Neural cell (in vitro differentiated cells): Measurements from ENCODE around the gene NALCN. TPM values are rescaled to one million over a fixed set of nuclear protein-coding genes. Genes with fewer than 3 reads are reported as not detected.
A peak's percentile ranks its signal among the peaks of the same experiment; 100 is the strongest.

Experiments
- H2AFZ ChIP-seq: fragments of 200-600, 300-800 bp; sonication (generic), shearing (Covaris generic); 2 replicates; pipeline ENCODE4 v1.6.0; 2014; ENCODE audit warnings: low read depth, mild to moderate bottlenecking, antibody characterized with exemption, low read length, moderate library complexity
- H3F3A ChIP-seq: fragments of 200-600 bp; shearing (Covaris generic); 2 replicates; pipeline ENCODE4 v1.6.1; 2016; ENCODE audit warnings: mild to moderate bottlenecking, moderate library complexity, mixed read lengths, antibody characterized with exemption, low read length; ENCODE audit not compliant: insufficient read depth, poor library complexity, severe bottlenecking
- H3K27ac ChIP-seq: fragments of 200-600, 300-800 bp; sonication (generic), shearing (Covaris generic); 2 replicates; pipeline ENCODE4 v1.5.1; 2014; ENCODE audit warnings: mild to moderate bottlenecking, low read length, moderate library complexity
- H3K27me3 ChIP-seq: fragments of 300-800, 200-600 bp; sonication (generic), shearing (Covaris generic); 2 replicates; pipeline ENCODE4 v1.6.0; 2014; ENCODE audit warnings: mild to moderate bottlenecking, low read depth, low read length, moderate library complexity; ENCODE audit not compliant: insufficient read depth
- H3K36me3 ChIP-seq: fragments of 300-800, 200-600 bp; sonication (generic), shearing (Covaris generic); 2 replicates; pipeline ENCODE4 v1.5.1; 2014; ENCODE audit warnings: mild to moderate bottlenecking, antibody characterized with exemption, low read length, moderate library complexity; ENCODE audit not compliant: insufficient read depth
- H3K4me2 ChIP-seq: fragments of 300-800, 200-600 bp; sonication (generic), shearing (Covaris generic); 2 replicates; pipeline ENCODE4 v1.6.0; 2014; ENCODE audit warnings: mild to moderate bottlenecking, low read length
- H3K4me3 ChIP-seq: fragments of 300-800, 200-600 bp; sonication (generic), shearing (Covaris generic); 2 replicates; pipeline ENCODE4 v1.5.1; 2014; ENCODE audit warnings: mild to moderate bottlenecking, low read length, moderate library complexity
- H3K79me2 ChIP-seq: fragments of 200-600 bp; shearing (Covaris generic); replicated peaks from 2 replicates; pipeline ENCODE4 v1.6.0; 2014; ENCODE audit warnings: mild to moderate bottlenecking, low read length, moderate library complexity; ENCODE audit not compliant: insufficient read depth
- H3K9ac ChIP-seq: fragments of 300-800, 200-600 bp; sonication (generic), shearing (Covaris generic); 2 replicates; pipeline ENCODE4 v1.6.1; 2016; ENCODE audit warnings: mild to moderate bottlenecking, low read length, mixed read lengths
- H3K9me2 ChIP-seq: fragments of 200-600 bp; shearing (Covaris generic); 2 replicates; pipeline ENCODE4 v1.6.1; 2016; ENCODE audit warnings: mild to moderate bottlenecking, low read length, mixed read lengths; ENCODE audit not compliant: insufficient read depth
- H3K9me3 ChIP-seq: fragments of 200-600, 300-800 bp; sonication (generic), shearing (Covaris generic); 2 replicates; pipeline ENCODE4 v1.6.1; 2016; ENCODE audit warnings: mild to moderate bottlenecking, mixed run types, low read length, moderate library complexity, mixed read lengths
- H4K20me1 ChIP-seq: fragments of 200-600 bp; shearing (Covaris generic); 2 replicates; pipeline ENCODE4 v1.6.1; 2016; ENCODE audit warnings: mild to moderate bottlenecking, mixed run types; ENCODE audit not compliant: insufficient read depth
- EP300 ChIP-seq: fragments of 450-650 bp; conservative IDR thresholded peaks from 2 replicates; pipeline ENCODE4 v1.6.1; 2014; ENCODE audit warnings: antibody characterized with exemption, mild to moderate bottlenecking, moderate library complexity; ENCODE audit not compliant: poor library complexity, severe bottlenecking
- EZH2 ChIP-seq: fragments of 200-600, 300-800 bp; shearing (Covaris generic), sonication (generic); IDR thresholded peaks from 2 replicates; pipeline ENCODE4 v1.6.1; 2014; ENCODE audit warnings: antibody characterized with exemption, low read length, borderline replicate concordance, mild to moderate bottlenecking; ENCODE audit not compliant: insufficient read depth, poor library complexity, severe bottlenecking
- MXI1 ChIP-seq: fragments of 450-650 bp; conservative IDR thresholded peaks from 2 replicates; pipeline ENCODE4 v1.6.1; 2014; ENCODE audit warnings: antibody characterized with exemption, mild to moderate bottlenecking; ENCODE audit not compliant: poor library complexity, severe bottlenecking
- POLR2AphosphoS5 ChIP-seq: IDR thresholded peaks from 2 replicates; pipeline ENCODE4 v1.6.1; 2012
- RAD21 ChIP-seq: fragments of 450-650 bp; conservative IDR thresholded peaks from 2 replicates; pipeline ENCODE4 v1.6.1; 2014; ENCODE audit warnings: antibody characterized with exemption, mild to moderate bottlenecking, moderate library complexity
- SMC3 ChIP-seq: fragments of 450-650 bp; conservative IDR thresholded peaks from 2 replicates; pipeline ENCODE4 v1.6.1; 2014; ENCODE audit warnings: antibody characterized with exemption, mild to moderate bottlenecking, moderate library complexity; ENCODE audit not compliant: poor library complexity
- TAF1 ChIP-seq: IDR thresholded peaks from 2 replicates; pipeline ENCODE4 v1.6.1; 2012; ENCODE audit warnings: low read depth
- polyA plus RNA-seq: library from polyadenylated mRNA; depleted of rRNA; stranded (reverse); fragments of >200 nt; gene quantifications from 2 replicates; pipeline ENCODE4 v1.2.3, GENCODE V29; 2014
- TF ChIP-seq, protein P1 (sequence below): IDR thresholded peaks from 2 replicates; pipeline ENCODE4 v1.6.1; 2012; ENCODE audit warnings: borderline replicate concordance
- TF ChIP-seq, protein P2 (sequence below): fragments of 450-650 bp; IDR thresholded peaks from 2 replicates; pipeline ENCODE4 v1.5.1; 2014; ENCODE audit warnings: antibody characterized with exemption, mild to moderate bottlenecking, moderate library complexity; ENCODE audit not compliant: poor library complexity, severe bottlenecking

NALCN gene
- polyA plus RNA-seq, 1 donor from 2014 or later = 24.1 TPM

DNA sequence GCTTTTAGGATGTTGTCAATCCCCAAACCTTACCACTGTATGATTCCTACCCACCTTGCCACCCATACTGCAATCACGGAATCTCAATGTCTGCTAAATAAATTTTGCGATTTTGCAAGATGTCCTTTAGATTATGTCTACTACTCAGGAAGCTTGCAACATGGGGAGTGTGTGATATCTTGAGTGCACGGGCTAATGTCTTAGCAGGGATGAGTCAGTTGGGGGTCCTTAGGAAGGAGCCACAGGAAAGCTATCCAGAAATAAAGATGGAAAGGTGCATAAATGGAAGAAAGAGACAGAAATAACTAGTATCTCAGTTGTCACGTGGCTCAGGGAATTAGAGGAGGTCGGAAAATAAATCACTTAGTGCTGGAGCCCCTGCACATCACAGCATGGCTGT, 77.1 kb downstream of the NALCN start:
- Histone ChIP-seq H3K27me3 (no peaks in the 10 kb centered on the region), H3K4me2 (no peak overlapping the region), H2AFZ (no peak overlapping the region), H3K4me3 (no peak overlapping the region), H3K27ac (peak overlapping the region; percentile 39), H3F3A (no peaks in the 10 kb centered on the region), H3K9me3 (no peaks in the 10 kb centered on the region), H3K79me2 (no peaks in the 10 kb centered on the region), H4K20me1 (no peaks in the 10 kb centered on the region), H3K9me2 (no peaks in the 10 kb centered on the region), H3K36me3 (no peaks in the 10 kb centered on the region), H3K9ac (no peak overlapping the region)
- TF ChIP-seq, protein P1, sequence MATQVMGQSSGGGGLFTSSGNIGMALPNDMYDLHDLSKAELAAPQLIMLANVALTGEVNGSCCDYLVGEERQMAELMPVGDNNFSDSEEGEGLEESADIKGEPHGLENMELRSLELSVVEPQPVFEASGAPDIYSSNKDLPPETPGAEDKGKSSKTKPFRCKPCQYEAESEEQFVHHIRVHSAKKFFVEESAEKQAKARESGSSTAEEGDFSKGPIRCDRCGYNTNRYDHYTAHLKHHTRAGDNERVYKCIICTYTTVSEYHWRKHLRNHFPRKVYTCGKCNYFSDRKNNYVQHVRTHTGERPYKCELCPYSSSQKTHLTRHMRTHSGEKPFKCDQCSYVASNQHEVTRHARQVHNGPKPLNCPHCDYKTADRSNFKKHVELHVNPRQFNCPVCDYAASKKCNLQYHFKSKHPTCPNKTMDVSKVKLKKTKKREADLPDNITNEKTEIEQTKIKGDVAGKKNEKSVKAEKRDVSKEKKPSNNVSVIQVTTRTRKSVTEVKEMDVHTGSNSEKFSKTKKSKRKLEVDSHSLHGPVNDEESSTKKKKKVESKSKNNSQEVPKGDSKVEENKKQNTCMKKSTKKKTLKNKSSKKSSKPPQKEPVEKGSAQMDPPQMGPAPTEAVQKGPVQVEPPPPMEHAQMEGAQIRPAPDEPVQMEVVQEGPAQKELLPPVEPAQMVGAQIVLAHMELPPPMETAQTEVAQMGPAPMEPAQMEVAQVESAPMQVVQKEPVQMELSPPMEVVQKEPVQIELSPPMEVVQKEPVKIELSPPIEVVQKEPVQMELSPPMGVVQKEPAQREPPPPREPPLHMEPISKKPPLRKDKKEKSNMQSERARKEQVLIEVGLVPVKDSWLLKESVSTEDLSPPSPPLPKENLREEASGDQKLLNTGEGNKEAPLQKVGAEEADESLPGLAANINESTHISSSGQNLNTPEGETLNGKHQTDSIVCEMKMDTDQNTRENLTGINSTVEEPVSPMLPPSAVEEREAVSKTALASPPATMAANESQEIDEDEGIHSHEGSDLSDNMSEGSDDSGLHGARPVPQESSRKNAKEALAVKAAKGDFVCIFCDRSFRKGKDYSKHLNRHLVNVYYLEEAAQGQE = peak; percentile 90
- TF ChIP-seq RAD21 (no peak), EP300 (no peak), POLR2AphosphoS5 (peak; percentile 51)

DNA sequence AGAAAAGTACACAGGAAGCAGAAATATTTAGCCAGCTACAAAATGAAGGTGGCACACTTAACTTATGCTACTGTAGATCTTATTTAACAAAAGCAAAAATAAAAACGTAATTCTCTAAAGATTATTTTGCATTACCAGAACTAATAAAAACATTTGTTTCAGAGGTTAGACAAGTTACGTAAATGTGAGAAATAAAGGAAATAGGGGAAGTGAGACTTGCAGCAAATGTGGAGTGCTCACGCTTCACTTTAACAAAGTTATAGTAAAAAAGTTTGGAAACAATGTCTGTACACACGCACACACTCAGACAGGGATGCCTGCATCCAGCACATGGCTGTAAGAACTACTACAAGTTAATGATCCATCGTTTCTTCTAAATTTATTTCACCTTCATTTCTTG, 83.7 kb downstream of the NALCN start:
- no peaks in the 10 kb centered on the region for H3K79me2 ChIP-seq
- H3K9me3 ChIP-seq = no peaks in the 10 kb centered on the region
- no peaks in the 10 kb centered on the region for H4K20me1 ChIP-seq
- H3K36me3 ChIP-seq = no peaks in the 10 kb centered on the region
- H3K9me2 ChIP-seq = no peaks in the 10 kb centered on the region
- no peak overlapping the region for H3K9ac ChIP-seq
- TF ChIP-seq RAD21 (no peak), EZH2 (no peak), TAF1 (no peak), SMC3 (no peak), POLR2AphosphoS5 (no peak), MXI1 (no peak), EP300 (no peak)
- TF ChIP-seq, protein P1 = no peak
- TF ChIP-seq, protein P2, sequence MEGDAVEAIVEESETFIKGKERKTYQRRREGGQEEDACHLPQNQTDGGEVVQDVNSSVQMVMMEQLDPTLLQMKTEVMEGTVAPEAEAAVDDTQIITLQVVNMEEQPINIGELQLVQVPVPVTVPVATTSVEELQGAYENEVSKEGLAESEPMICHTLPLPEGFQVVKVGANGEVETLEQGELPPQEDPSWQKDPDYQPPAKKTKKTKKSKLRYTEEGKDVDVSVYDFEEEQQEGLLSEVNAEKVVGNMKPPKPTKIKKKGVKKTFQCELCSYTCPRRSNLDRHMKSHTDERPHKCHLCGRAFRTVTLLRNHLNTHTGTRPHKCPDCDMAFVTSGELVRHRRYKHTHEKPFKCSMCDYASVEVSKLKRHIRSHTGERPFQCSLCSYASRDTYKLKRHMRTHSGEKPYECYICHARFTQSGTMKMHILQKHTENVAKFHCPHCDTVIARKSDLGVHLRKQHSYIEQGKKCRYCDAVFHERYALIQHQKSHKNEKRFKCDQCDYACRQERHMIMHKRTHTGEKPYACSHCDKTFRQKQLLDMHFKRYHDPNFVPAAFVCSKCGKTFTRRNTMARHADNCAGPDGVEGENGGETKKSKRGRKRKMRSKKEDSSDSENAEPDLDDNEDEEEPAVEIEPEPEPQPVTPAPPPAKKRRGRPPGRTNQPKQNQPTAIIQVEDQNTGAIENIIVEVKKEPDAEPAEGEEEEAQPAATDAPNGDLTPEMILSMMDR = no peak
- H3K4me3 ChIP-seq = no peak overlapping the region
- no peak overlapping the region for H3K27ac ChIP-seq
- H3F3A ChIP-seq = no peaks in the 10 kb centered on the region
- H3K4me2 ChIP-seq = no peak overlapping the region
- H3K27me3 ChIP-seq = no peaks in the 10 kb centered on the region
- no peak overlapping the region for H2AFZ ChIP-seq
